ENCODE measurements around the gene SUPT5H. TPM values are rescaled to one million over a fixed set of nuclear protein-coding genes. Genes with fewer than 3 reads are reported as not detected.

Gene SUPT5H
- total and polyA plus RNA-seq, 2 of the 13 experiments (the other 11 are each of a cell fraction or from before 2014, with no cell fraction given): 48.2 to 51.7 TPM

GRCh38 chr19:39406656-39407409, 38.5 kb upstream of the SUPT5H start, which contains the start of gene ZFP36:
Gene ZFP36 (plus strand): TSS chr19:39406847. CDS start chr19:39406905, 58 bp downstream.
- POLR2A ChIA-PET: interaction anchor here (0.6 to 5.8 kb wide), 7 partner anchors 9 to 64 kb away, joined by 3 to 117 read pairs (median 8); partner anchors contain the start of genes MED29, PAF1, RPS16 and SAMD4B
- Histone ChIP-seq H3K4me2 (ENCODE audit: low read depth, low read length) (peak within 1 kb of the TSS; percentile 87), H3K9ac (ENCODE audit: insufficient read depth, low read depth, low read length) (peak within 1 kb of the TSS; percentile 92), H3K27ac (ENCODE audit: extremely low read length, insufficient read depth, low read length) (peak within 1 kb of the TSS; percentile 86), H3K4me1 (ENCODE audit: insufficient read depth, low read length) (peaks cover 56% of the 10 kb centered on the region), H3K9me3 (ENCODE audit: low read length) (no peaks in the 10 kb centered on the region), H3K4me3 (replicated peaks in 1 of 3; ENCODE audit: insufficient read depth in 1 of 3, low read depth in 2 of 3, low read length in 3 of 3) (peak within 1 kb of the TSS; percentile 97 to 98 (median 97)), H3K27me3 (ENCODE audit: control insufficient read depth in 1 of 2, insufficient read depth in 2 of 2, low read length in 2 of 2) (no peaks in the 10 kb centered on the region; a peak in 1 of 5 replicates), H4K20me1 (ENCODE audit: insufficient read depth, low read length) (peaks cover 20% of the 10 kb centered on the region; the same call in 1 of the 2 replicates), H3K79me2 (ENCODE audit: insufficient read depth, low read length) (peaks cover 32% of the 10 kb centered on the region), H2AFZ (ENCODE audit: low read length) (no peak within 1 kb of the TSS), H3K36me3 (replicated peaks in 1 of 2; ENCODE audit: control insufficient read depth in 1 of 2, insufficient read depth in 2 of 2, low read length in 2 of 2) (peaks cover 0 to 3% of the 10 kb centered on the region in 2 experiments; a peak in 1 of 5 replicates)
- TSS peak; percentile 80 for BruUV-seq (replicated peaks)
- DNase-seq (ENCODE audit: low spot score) (peak; percentile 70), ATAC-seq (peak; percentile 61), FAIRE-seq (no peak)
- intact Hi-C loops (cut with micrococcal nuclease; ENCODE audit: unreplicated experiment) (no loop called here), in situ Hi-C loops (cut with HindIII; ENCODE audit: extremely low pct_ligation_motif_present, low pct_unique_long_range_greater_than_20kb) (no loop called here)
- CTCF ChIA-PET (ENCODE audit: low intra/inter-chr PET ratio, low total read pairs): interaction anchor here (0.8 kb wide), 1 partner anchor 9 kb away, joined by 3 read pairs; no protein-coding TSS in a partner anchor
- 0% methylated on average over 2 of the region's 56 CpGs for WGBS (ENCODE audit: low lambda C conversion rate)
- TF ChIP-seq ZNF691 (CRISPR knock-in tag; IDR thresholded peaks at IDR 0.05; ENCODE audit: borderline replicate concordance, low read depth): no peak
- TF ChIP-seq EHMT2 (IDR thresholded peaks at IDR 0.05; ENCODE audit: borderline replicate concordance, low read depth, low read length): no peak
- TF ChIP-seq ZFP37 (CRISPR knock-in tag; IDR thresholded peaks at IDR 0.05; ENCODE audit: borderline replicate concordance): peak; percentile 69
- TF ChIP-seq SALL2 (CRISPR knock-in tag; IDR thresholded peaks at IDR 0.05): 0 out of 2 replicates have a peak, but pooled peaks have one; percentile 39
- TF ChIP-seq DR1 (CRISPR knock-in tag; IDR thresholded peaks at IDR 0.05): peak; percentile 93
- 0 out of 2 replicates have a peak, but pooled peaks have one; percentile 39 for TF ChIP-seq ZNF12 (CRISPR knock-in tag; IDR thresholded peaks at IDR 0.05)
- 0 out of 2 replicates have a peak, but pooled peaks have one; percentile 78 for TF ChIP-seq ZNF138 (CRISPR knock-in tag; IDR thresholded peaks at IDR 0.05; ENCODE audit: low read depth)
- no peak for TF ChIP-seq ZNF335 (CRISPR knock-in tag; IDR thresholded peaks at IDR 0.05)
- no peak; the same call in 1 of the 2 replicates for TF ChIP-seq ZNF660 (CRISPR knock-in tag; IDR thresholded peaks at IDR 0.05; ENCODE audit: borderline replicate concordance, low read depth)
- TF ChIP-seq KDM6A (CRISPR knock-in tag; IDR thresholded peaks at IDR 0.05; ENCODE audit: low read depth): no peak
- peak; percentile 27; the same call in 1 of the 2 replicates for TF ChIP-seq NFKB2 (CRISPR knock-in tag; IDR thresholded peaks at IDR 0.05; ENCODE audit: borderline replicate concordance)
- TF ChIP-seq POLR2G (IDR thresholded peaks at IDR 0.05; ENCODE audit: low read depth, low read length): peak; percentile 97
- TF ChIP-seq ZBTB7B (CRISPR knock-in tag; IDR thresholded peaks at IDR 0.05): 0 out of 2 replicates have a peak, but pooled peaks have one; percentile 24
- TF ChIP-seq ELF1 (CRISPR knock-in tag; IDR thresholded peaks at IDR 0.05): peak; percentile 69
- TF ChIP-seq FUBP1 (CRISPR knock-in tag; IDR thresholded peaks at IDR 0.05; ENCODE audit: borderline replicate concordance): no peak
- peak; percentile 52 for TF ChIP-seq ZFX (CRISPR knock-in tag; IDR thresholded peaks at IDR 0.05; ENCODE audit: low read depth)
- TF ChIP-seq ZNF496 (CRISPR knock-in tag; IDR thresholded peaks at IDR 0.05; ENCODE audit: insufficient replicate concordance): no peak
- TF ChIP-seq DMAP1 (CRISPR knock-in tag; IDR thresholded peaks at IDR 0.05): 0 out of 2 replicates have a peak, but pooled peaks have one; percentile 37
- peak; percentile 61 for TF ChIP-seq ZNF788 (CRISPR knock-in tag; IDR thresholded peaks at IDR 0.05; ENCODE audit: borderline replicate concordance)
- TF ChIP-seq ZNF430 (CRISPR knock-in tag; IDR thresholded peaks at IDR 0.05): peak; percentile 63; the same call in 1 of the 2 replicates
- TF ChIP-seq JARID2 (CRISPR knock-in tag; IDR thresholded peaks at IDR 0.05; ENCODE audit: insufficient replicate concordance): no peak
- peak; percentile 87 for TF ChIP-seq ZNF501 (CRISPR knock-in tag; IDR thresholded peaks at IDR 0.05)
